Measurements from ENCODE around the gene IGSF9B. TPM values are rescaled to one million over a fixed set of nuclear protein-coding genes. Genes with fewer than 3 reads are reported as not detected.

IGSF9B gene
- total RNA-seq, 4 donors from 2014 or later = 6.6 to 15.0 (median 9.5) TPM

GRCh38 chr11:133930053-133930766, 26.6 kb downstream of the IGSF9B start:
- TF ChIP-seq POLR2AphosphoS5 (IDR thresholded peaks at IDR 0.05) (no peak), CTCF (IDR thresholded peaks at IDR 0.05) (no peak), EP300 (IDR thresholded peaks at IDR 0.05) (no peak), POLR2A (IDR thresholded peaks at IDR 0.05) (no peak)
- Histone ChIP-seq H3K4me3 (no peak overlapping the region), H3K27me3 (no peaks in the 10 kb centered on the region), H3K4me1 (peaks cover 19% of the 10 kb centered on the region), H3K9me3 (no peaks in the 10 kb centered on the region), H3K27ac (no peak overlapping the region), H3K36me3 (peaks cover 4% of the 10 kb centered on the region)
- WGBS = 97% methylated on average over 19 of the region's 27 CpGs
- no peak for DNase-seq (ENCODE audit: low spot score in 2 of 2)

GRCh38 chr11:133929401-133930052, 27.2 kb downstream of the IGSF9B start:
- Histone ChIP-seq H3K27me3 (no peaks in the 10 kb centered on the region), H3K4me3 (no peak overlapping the region), H3K27ac (no peak overlapping the region), H3K9me3 (no peaks in the 10 kb centered on the region), H3K36me3 (peaks cover 11% of the 10 kb centered on the region), H3K4me1 (peaks cover 14% of the 10 kb centered on the region)
- WGBS = 86% methylated on average over 16 of the region's 20 CpGs
- TF ChIP-seq POLR2AphosphoS5 (IDR thresholded peaks at IDR 0.05) (no peak), CTCF (IDR thresholded peaks at IDR 0.05) (no peak), EP300 (IDR thresholded peaks at IDR 0.05) (no peak), POLR2A (IDR thresholded peaks at IDR 0.05) (no peak)
- DNase-seq (ENCODE audit: low spot score in 2 of 2) = no peak

GRCh38 chr11:133928628-133929059, 28.1 kb downstream of the IGSF9B start:
- 29% methylated on average over 5 of the region's 5 CpGs for WGBS
- no peaks in the 10 kb centered on the region for H3K9me3 ChIP-seq
- peak overlapping the region; percentile 33 for H3K4me3 ChIP-seq
- TF ChIP-seq EP300 (IDR thresholded peaks at IDR 0.05) = no peak
- H3K27me3 ChIP-seq = no peaks in the 10 kb centered on the region
- H3K27ac ChIP-seq = no peak overlapping the region
- DNase-seq (ENCODE audit: low spot score in 2 of 2) = no peak
- H3K36me3 ChIP-seq = peaks cover 11% of the 10 kb centered on the region
- peaks cover 14% of the 10 kb centered on the region for H3K4me1 ChIP-seq

- 28% methylated on average over 16 of the region's 36 CpGs for WGBS
- H3K27me3 ChIP-seq = no peaks in the 10 kb centered on the region
- TF ChIP-seq EP300 (IDR thresholded peaks at IDR 0.05) (no peak), CTCF (IDR thresholded peaks at IDR 0.05) (peak; percentile 67 to 91)
- H3K27ac ChIP-seq = peak overlapping the region; percentile 1
- no peaks in the 10 kb centered on the region for H3K9me3 ChIP-seq
- peaks cover 16% of the 10 kb centered on the region for H3K36me3 ChIP-seq
- no peak for DNase-seq (ENCODE audit: low spot score in 2 of 2)
- H3K4me3 ChIP-seq = peak overlapping the region; percentile 33
- H3K4me1 ChIP-seq = peaks cover 14% of the 10 kb centered on the region
Observed at GRCh38 chr11:133927690-133928627, 28.8 kb downstream of the IGSF9B start.

GRCh38 chr11:133926466-133927246, 30.1 kb downstream of the IGSF9B start:
- no peak overlapping the region for H3K4me3 ChIP-seq
- no peak for DNase-seq (ENCODE audit: low spot score in 2 of 2)
- peaks cover 14% of the 10 kb centered on the region for H3K4me1 ChIP-seq
- H3K27ac ChIP-seq = no peak overlapping the region
- no peaks in the 10 kb centered on the region for H3K9me3 ChIP-seq
- no peaks in the 10 kb centered on the region for H3K27me3 ChIP-seq
- 90% methylated on average over 18 of the region's 21 CpGs for WGBS
- TF ChIP-seq CTCF (IDR thresholded peaks at IDR 0.05) = no peak
- no peak for TF ChIP-seq POLR2A (IDR thresholded peaks at IDR 0.05)
- TF ChIP-seq POLR2AphosphoS5 (IDR thresholded peaks at IDR 0.05) = no peak
- no peak for TF ChIP-seq EP300 (IDR thresholded peaks at IDR 0.05)
- peaks cover 20% of the 10 kb centered on the region for H3K36me3 ChIP-seq

All from suprapubic skin (tissue), 4 donors.